Vagina (tissue), 2 donors: ENCODE results near the gene EHD2. TPM values are rescaled to one million over a fixed set of nuclear protein-coding genes. Genes with fewer than 3 reads are reported as not detected.

Experiments
- DNase-seq, 2 donors: peaks; one replicate each; pipeline ENCODE4 v3.0.0-alpha.2; 2017; ENCODE audit errors: extremely low spot score in 2 of 2
- H3K27ac ChIP-seq: fragments of 200-600 bp; sonication (generic); one replicate; pipeline ENCODE4 v1.5.1; 2019
- H3K27me3 ChIP-seq: fragments of 200-600 bp; sonication (generic); one replicate; pipeline ENCODE4 v1.5.1; 2019
- H3K36me3 ChIP-seq, 2 donors: fragments of 200-600 bp; sonication (generic); one replicate each; pipeline ENCODE4 v1.5.1; 2017 to 2019
- H3K4me1 ChIP-seq: fragments of 200-600 bp; sonication (generic); one replicate; pipeline ENCODE4 v1.5.1; 2019
- H3K4me3 ChIP-seq, 2 donors: fragments of 200-600 bp; sonication (generic); 1 replicate in 1 of 2; 2 replicates in 1 of 2; pipeline ENCODE4 v1.5.1; 2016 to 2019
- H3K9me3 ChIP-seq: fragments of 200-600 bp; sonication (generic); one replicate; pipeline ENCODE4 v1.5.1; 2019
- CTCF ChIP-seq, 3 experiments: fragments of 450-650 bp in 2 of 3; fragments of 200-600 bp in 1 of 3; sonication (generic) in 1 of 3; IDR thresholded peaks; one replicate each; pipeline ENCODE4 v1.5.1; 2017 to 2019; ENCODE audit warnings: antibody characterized with exemption in 3 of 3, mild to moderate bottlenecking in 2 of 3, moderate library complexity in 2 of 3
- POLR2A ChIP-seq, 2 donors: fragments of 450-650 bp; IDR thresholded peaks; one replicate each; pipeline ENCODE4 v1.6.1; 2017; ENCODE audit warnings: antibody characterized with exemption in 2 of 2, mild to moderate bottlenecking in 2 of 2, moderate library complexity in 2 of 2
- POLR2AphosphoS5 ChIP-seq, 2 donors: sonication (generic); formaldehyde crosslinking; IDR thresholded peaks; one replicate each; pipeline ENCODE4 v1.9.0; 2017; ENCODE audit warnings: antibody characterized with exemption in 2 of 2, mild to moderate bottlenecking in 2 of 2, low read depth in 1 of 2; ENCODE audit not compliant: insufficient read depth in 1 of 2
- intact Hi-C: fragments of 100-400 bp; cut with DNase I; formaldehyde crosslinking; loops from one replicate; pipeline ENCODE4 v1.15.1; 2023
- total RNA-seq: library from RNA; depleted of rRNA; stranded (reverse); fragments of >200 nt; gene quantifications from one replicate; pipeline ENCODE4 v1.2.3, GENCODE V29; 2016

Gene EHD2
- total RNA-seq, 1 donor from 2014 or later = 125 TPM

- peaks cover 0 to 44% of the 10 kb centered on the region in 2 donors for H3K36me3 ChIP-seq
- H3K4me3 ChIP-seq = no peak overlapping the region
- H3K27me3 ChIP-seq = no peaks in the 10 kb centered on the region
- no peak for DNase-seq
- H3K4me1 ChIP-seq = no peaks in the 10 kb centered on the region
- H3K9me3 ChIP-seq = no peaks in the 10 kb centered on the region
- peak overlapping the region; percentile 34 for H3K27ac ChIP-seq
- TF ChIP-seq POLR2AphosphoS5 (IDR thresholded peaks at IDR 0.05; ENCODE audit: insufficient read depth in 1 of 2, low read depth in 1 of 2) = no peak
- no peak for TF ChIP-seq POLR2A (IDR thresholded peaks at IDR 0.05)
- no peak for TF ChIP-seq CTCF (IDR thresholded peaks at IDR 0.05)
- intact Hi-C loops = loop anchor here (5.0 to 10.0 kb wide), 2 partner anchors 104 to 261 kb away; no protein-coding TSS in a partner anchor
Observed at GRCh38 chr19:47698631-47699359, 14.4 kb upstream of the EHD2 start.

GRCh38 chr19:47699360-47699917 lies 13.8 kb upstream of the EHD2 start:
- peak; percentile 8 to 48 (median 33) for TF ChIP-seq CTCF (IDR thresholded peaks at IDR 0.05)
- no peak for TF ChIP-seq POLR2A (IDR thresholded peaks at IDR 0.05)
- no peak overlapping the region for H3K27ac ChIP-seq
- H3K4me3 ChIP-seq = no peak overlapping the region
- H3K9me3 ChIP-seq = no peaks in the 10 kb centered on the region
- no peak for DNase-seq
- H3K4me1 ChIP-seq = no peaks in the 10 kb centered on the region
- H3K36me3 ChIP-seq = peaks cover 0 to 44% of the 10 kb centered on the region in 2 donors
- intact Hi-C loops = loop anchor here (5.0 to 10.0 kb wide), 2 partner anchors 105 to 262 kb away; no protein-coding TSS in a partner anchor
- no peaks in the 10 kb centered on the region for H3K27me3 ChIP-seq

GRCh38 chr19:47700934-47701716 lies 12.1 kb upstream of the EHD2 start:
- no peaks in the 10 kb centered on the region for H3K9me3 ChIP-seq
- H3K27ac ChIP-seq = no peak overlapping the region
- no peaks in the 10 kb centered on the region for H3K4me1 ChIP-seq
- no peak overlapping the region for H3K4me3 ChIP-seq
- intact Hi-C loops = loop anchor here (1.0 kb wide), 1 partner anchor 35 kb away; no protein-coding TSS in a partner anchor
- no peak for TF ChIP-seq POLR2AphosphoS5 (IDR thresholded peaks at IDR 0.05; ENCODE audit: insufficient read depth in 1 of 2, low read depth in 1 of 2)
- TF ChIP-seq POLR2A (IDR thresholded peaks at IDR 0.05) = no peak
- no peak for TF ChIP-seq CTCF (IDR thresholded peaks at IDR 0.05)
- H3K36me3 ChIP-seq = peaks cover 0 to 39% of the 10 kb centered on the region in 2 donors
- no peaks in the 10 kb centered on the region for H3K27me3 ChIP-seq
- no peak for DNase-seq

- peaks cover 0 to 39% of the 10 kb centered on the region in 2 donors for H3K36me3 ChIP-seq
- no peak for DNase-seq
- H3K27me3 ChIP-seq = no peaks in the 10 kb centered on the region
- H3K4me3 ChIP-seq = no peak overlapping the region
- intact Hi-C loops = no loop called here
- H3K9me3 ChIP-seq = no peaks in the 10 kb centered on the region
- H3K27ac ChIP-seq = no peak overlapping the region
- H3K4me1 ChIP-seq = no peaks in the 10 kb centered on the region
- TF ChIP-seq POLR2AphosphoS5 (IDR thresholded peaks at IDR 0.05; ENCODE audit: insufficient read depth in 1 of 2, low read depth in 1 of 2) (no peak), POLR2A (IDR thresholded peaks at IDR 0.05) (no peak), CTCF (IDR thresholded peaks at IDR 0.05) (no peak)
Observed at GRCh38 chr19:47701717-47702552, 11.3 kb upstream of the EHD2 start.
